Hypothalamus (tissue), 51 donors: Measurements from ENCODE around the gene OR1A2.
A peak's percentile ranks its signal among the peaks of the same experiment; 100 is the strongest.
"Not testable (repeated sequence)": the region's sequence is repeated elsewhere in the genome, so short reads cannot be mapped to it uniquely, and the experiment has no call there.

Source experiments
- DNase-seq, 51 donors: peaks; one replicate each; lab custom pipeline; 2025; lab: John Stamatoyannopoulos, UW

The OR1A2 gene, protein sequence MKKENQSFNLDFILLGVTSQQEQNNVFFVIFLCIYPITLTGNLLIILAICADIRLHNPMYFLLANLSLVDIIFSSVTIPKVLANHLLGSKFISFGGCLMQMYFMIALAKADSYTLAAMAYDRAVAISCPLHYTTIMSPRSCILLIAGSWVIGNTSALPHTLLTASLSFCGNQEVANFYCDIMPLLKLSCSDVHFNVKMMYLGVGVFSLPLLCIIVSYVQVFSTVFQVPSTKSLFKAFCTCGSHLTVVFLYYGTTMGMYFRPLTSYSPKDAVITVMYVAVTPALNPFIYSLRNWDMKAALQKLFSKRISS

DNA sequence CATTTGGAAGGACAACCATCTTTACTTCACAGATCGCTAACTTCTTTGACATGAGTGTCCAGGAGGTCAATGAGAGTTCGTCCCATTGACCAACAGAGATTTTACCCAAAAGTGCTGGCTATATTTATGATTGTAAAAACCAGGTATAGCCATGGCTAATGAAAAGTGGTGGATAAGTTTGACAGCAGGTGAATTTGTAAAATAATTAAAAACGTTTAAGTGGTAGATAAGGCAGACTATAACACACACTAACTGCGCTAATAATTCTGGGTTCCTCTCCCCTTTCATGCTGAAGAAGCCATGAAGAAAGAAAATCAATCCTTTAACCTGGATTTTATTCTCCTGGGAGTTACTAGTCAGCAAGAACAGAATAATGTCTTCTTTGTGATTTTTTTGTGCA is at the start of gene OR1A2:
TSS of gene OR1A2 (plus strand) at position 301 of the 400 bp plus-strand sequence. CDS start at position 301, 0 bp downstream.
- no peak for DNase-seq

DNA sequence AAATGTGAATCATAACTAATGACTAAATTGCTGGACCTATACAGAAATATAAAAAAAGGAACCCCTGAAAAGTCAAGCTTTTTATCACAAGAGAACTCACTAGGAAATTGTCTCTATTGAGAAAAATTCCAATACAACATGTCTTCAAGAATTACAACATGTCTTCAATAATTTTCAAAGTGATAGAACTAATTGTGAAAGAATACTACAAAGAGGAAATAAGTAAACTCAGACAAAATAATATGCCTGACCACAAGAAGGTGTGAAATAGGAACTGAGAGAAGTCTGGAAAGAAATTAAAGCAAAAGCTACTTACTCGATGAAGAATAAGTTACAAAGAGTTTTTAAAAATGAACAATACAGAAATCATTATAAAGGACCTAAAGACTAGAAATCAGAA is 40.1 kb upstream of the OR1A2 start:
- DNase-seq = no peak

DNA sequence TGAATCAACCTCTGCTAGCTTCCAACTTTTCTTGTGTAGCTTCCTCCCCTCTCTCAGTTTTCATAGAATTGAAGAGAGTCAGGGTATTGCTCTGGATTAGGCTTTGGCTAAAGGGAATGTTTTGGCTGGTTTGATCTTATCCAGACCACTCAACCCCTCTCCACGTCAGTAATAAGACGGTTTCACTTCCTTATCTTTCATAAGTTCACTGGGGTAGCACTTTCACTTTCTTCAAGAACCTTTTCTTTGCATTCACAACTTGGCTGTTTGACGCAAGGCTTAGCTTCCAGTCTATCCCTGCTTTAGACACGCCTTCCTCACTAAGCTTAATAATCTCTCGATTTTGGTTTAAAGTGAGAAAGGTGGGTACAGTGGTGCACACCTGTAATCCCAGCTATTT is 29.7 kb upstream of the OR1A2 start:
- no peak for DNase-seq

DNA sequence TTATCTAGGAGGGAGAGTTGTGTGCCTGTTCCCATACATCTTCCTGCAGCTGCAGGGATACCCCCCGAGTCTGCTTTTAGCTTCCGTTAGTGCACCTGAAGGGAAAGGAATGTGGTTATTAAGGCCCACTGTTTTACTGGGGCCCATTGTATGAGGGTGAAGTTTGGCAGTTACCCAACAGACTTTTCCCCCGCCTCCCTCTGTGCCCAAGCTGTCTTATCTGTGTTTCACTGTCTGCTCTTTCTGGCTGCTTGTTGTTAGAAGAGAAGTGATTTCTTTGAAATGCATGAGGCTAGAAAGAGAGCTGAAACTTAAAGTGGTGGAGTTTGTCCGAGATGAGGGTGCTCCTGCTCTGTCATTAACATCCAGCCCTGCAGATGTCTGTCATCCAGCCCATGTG is 7.4 kb upstream of the OR1A2 start:
- DNase-seq = no peak

DNA sequence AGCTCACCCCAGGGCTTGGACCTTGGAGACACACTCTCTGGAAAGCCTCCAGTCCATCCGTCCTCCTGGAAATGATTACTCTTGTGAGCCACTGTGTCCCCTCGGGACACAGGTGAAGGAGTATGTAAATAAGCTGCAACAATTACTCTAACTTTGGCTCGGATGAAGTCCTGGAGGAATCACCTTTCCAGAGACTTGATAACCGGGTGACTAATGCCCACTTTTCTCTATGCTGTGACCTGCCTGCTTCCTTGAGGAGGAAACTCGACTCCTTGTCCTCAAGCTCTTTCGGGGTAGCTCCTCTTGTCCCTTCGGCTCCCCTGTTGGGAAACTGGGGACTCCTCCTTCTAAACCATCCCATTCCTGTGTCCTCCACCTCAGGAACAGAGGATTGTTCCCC is 10.0 kb downstream of the OR1A2 start, which contains the start of gene OR1A1:
TSS of gene OR1A1 (plus strand) at position 301 of the 400 bp plus-strand sequence. CDS start 7,954 bp downstream, outside the sequence.
- DNase-seq = no peak

DNA sequence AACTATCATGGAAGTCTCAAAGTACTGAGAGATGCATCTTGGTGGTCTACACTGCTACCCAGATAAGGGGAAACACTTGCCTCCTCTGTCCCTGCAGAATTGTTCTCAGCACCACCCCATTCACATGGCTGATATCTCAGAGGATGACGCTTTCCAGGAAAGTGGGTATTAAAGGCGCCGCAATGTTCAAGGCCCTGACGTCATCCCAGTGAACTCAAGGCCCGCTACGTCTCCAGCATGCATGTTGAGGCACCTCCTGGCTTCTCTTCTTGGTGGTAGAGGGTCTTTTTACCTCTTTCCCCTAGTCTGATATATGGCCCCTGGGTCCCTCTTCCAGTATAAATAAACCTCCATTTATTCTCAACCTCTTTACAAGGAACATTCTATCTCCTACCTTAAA is 11.2 kb downstream of the OR1A2 start:
- no peak for DNase-seq

DNA sequence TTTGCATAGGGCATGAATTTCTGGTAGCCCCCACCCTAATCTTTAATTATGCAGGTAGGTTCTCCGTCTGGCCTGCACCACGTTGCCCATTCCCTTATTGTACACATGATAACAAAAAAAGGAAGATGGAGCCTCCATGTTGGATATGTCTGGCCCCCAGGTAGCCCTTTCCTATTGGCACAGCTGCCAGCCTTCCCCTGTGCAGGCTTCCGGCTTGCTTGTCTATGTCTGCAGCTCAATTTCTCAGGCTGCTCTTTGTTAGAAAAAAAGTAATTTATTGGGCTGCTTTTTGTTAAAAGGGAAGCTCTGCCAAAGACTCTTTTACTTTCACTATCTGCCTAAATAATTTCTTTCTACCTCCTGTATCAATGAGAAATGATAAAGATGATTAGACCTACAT is 15.7 kb downstream of the OR1A2 start:
- no peak for DNase-seq

DNA sequence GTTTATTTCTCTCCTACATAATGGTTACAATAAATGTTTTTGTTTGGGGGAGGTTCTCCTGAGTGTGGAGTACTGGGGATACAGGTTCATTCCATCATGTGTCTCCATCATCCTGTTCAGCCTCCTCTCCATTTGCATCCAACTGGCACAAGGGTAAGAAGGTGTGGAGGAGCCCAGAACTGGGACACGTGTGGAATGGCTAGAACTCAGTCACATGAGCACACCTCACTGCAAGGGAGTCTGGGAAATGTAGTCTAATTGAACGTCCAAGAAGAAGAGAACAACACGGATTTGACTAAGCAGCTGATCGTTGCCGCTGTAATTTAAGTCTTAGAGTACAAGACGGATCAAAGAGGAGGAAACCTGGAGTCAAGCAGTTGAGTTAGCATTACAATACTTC is 16.3 kb downstream of the OR1A2 start:
- DNase-seq = no peak

DNA sequence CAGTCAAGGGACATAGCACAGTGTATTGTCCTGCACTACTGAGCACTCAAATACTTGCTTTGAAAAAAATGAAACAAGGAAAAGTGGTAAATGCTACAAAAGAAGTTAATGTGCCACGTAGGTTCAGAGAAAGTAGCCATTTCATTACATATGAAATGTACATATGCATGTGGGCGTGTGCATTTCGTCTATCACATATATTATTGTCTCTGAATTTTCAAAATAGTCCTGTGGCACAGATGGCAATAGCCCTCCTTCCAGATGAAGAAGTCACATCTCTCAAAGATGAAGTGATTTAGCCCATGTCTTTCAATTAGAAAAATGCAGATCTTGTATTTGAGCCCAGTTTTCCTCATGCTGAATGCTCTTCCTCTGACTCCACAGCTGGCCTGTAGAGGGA is 22.7 kb downstream of the OR1A2 start:
- DNase-seq = not testable (repeated sequence)

DNA sequence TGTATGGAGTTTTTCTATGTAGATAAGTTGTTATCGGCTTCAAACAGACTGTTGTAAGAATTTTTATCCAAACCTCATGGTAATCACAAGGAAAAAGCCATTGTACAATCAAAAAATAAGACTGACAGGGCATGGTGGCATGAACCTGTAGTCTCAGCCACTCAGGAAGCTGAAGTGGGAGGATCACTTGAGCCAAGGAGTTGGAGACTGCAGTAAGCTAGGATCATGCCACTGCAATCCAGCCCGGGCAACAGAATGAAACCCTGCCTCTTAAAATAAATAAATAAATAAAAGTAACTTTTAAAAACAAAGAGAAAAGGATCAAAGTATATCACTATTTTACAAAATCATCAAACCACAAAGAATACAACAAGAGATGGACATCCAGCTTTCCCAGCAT is 24.5 kb downstream of the OR1A2 start:
- no peak for DNase-seq

DNA sequence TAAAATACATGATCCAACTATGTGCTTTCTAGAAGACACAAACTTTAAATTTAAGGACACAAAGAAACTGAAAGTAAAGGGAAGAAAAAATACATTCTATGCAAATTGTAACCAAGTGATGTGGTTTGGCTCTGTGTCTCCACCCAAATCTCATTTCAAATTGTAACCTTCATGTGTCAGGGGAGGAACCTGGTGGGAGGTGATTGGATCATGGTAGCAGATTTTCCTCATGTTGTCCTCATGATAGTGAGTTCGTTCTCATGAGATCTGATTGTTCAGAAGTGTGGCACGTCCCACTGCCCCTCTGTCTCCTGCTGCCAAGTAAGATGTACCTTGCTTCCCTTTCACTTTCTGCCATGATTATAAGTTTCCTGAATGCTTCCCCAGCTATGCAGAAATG is 25.2 kb downstream of the OR1A2 start:
- DNase-seq = no peak

DNA sequence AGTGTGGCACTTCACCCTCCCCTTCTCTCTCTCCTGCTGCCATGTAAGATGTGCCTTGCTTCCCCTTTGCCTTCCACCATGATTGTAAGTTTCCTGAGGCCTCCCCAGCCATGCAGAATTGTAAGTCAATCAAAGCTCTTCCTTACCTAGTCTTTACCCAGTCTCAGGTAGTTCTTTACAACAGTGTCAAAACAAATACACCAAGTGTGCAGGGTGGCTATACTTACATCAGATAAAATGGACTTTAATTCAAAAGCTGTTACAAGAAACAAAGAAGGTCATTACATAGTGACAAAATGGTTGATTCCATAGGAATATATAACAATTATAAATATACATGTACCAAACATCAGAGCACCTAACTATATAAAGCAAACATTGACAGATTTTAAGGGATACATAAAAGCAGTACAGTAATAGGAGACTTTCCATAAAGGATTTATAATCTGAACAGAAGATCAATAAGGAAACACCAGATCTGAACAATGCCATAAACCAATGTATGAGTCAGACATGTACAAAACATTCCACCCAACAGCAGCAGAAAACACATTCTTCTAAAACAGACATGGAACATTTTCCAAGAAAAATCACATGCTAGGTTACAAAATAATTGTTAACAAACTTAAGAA is 27.5 kb downstream of the OR1A2 start:
- DNase-seq = not testable (repeated sequence)

DNA sequence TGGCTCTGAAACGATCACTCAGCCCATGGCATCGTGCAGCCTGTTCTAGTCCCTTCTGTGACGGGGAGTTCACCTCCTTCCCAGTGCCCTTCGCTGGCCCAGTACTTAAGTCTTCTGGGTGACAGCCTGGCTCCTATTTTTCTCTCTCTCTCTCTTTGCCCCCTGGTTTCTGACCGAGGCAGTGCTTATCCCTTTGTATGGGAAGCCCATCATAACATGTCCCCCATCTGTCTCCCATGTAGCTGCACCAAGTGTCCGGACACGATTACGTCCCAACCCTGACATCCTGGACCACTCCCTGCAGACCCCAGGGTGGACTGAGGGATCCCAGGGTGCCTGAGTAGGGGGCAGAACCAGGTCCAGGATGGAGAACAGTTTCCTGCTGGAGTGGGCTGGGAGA is 35.0 kb downstream of the OR1A2 start:
- DNase-seq = not testable (repeated sequence)

DNA sequence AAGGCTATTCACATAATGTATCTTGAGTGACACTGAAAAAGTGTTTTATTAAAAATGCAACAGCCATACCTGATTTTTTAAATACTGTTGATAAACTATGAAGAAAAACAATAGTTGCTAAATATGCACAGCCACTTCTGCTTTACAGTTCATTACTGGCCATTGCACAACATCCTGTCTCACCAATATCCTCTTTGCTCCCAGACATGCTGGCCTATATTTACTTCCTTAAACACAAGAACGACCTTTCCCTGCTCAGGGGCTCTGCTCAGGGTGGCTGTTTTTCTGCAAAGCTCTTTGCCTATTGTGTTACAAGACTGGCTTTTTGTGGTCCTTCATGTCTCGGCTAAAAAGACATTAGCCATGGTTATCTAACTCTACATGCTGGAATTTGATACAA is 41.4 kb downstream of the OR1A2 start:
- peak in 1 of 51 donors; percentile 2 for DNase-seq

DNA sequence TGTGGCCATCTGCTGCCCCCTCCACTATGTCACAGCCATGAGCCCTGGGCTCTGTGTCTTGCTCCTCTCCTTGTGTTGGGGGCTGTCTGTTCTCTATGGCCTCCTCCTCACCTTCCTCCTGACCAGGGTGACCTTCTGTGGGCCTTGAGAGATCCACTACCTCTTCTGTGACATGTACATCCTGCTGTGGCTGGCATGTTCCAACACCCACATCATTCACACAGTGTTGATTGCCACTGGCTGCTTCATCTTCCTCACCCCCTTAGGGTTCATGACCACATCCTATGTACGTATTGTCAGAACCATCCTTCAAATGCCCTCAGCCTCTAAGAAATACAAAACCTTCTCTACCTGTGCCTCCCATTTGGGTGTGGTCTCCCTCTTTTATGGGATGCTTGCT is 43.7 kb downstream of the OR1A2 start:
- DNase-seq = not testable (repeated sequence)

DNA sequence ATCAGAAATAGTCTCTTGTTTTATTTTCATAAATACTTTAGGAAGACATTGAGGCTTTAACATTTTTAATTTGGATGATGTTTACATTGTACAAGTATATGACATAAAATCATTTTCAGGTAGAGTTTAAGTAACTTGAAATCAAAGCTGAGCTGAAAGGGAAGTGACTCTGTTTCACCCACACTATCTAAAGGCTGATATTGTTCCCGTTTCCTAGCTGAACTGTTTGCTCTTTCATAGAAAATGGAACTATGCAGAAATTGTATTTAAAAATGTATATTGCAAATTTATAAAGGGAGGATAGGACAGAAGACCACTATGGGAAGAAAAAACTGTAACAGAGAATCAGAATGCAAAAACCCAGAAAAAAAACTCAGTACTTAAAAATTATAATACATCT is 47.5 kb downstream of the OR1A2 start:
- not testable (repeated sequence) for DNase-seq
